Activated T-cell treated with anti-CD3 and anti-CD28 coated beads, Interleukin-2, amount 50 U/mL, for 24 hours (primary cell): ENCODE results near the gene PIAS4.

ENCODE experiments used
- DNase-seq: peaks from one replicate; pipeline ENCODE4 v3.0.0-alpha.2; 2020
- H3K27ac Mint-ChIP-seq: 2 replicates; pipeline ENCODE4 v1.8.0; 2020; ENCODE audit warnings: mild to moderate bottlenecking, mixed read lengths
- H3K27me3 Mint-ChIP-seq: 2 replicates; pipeline ENCODE4 v1.8.0; 2020; ENCODE audit warnings: mixed read lengths
- H3K36me3 Mint-ChIP-seq: 2 replicates; pipeline ENCODE4 v1.8.0; 2020; ENCODE audit warnings: low read depth, mixed read lengths
- H3K4me1 Mint-ChIP-seq: 2 replicates; pipeline ENCODE4 v1.8.0; 2020; ENCODE audit warnings: low read depth, mixed read lengths
- H3K4me3 Mint-ChIP-seq: 2 replicates; pipeline ENCODE4 v1.8.0; 2020; ENCODE audit warnings: mild to moderate bottlenecking, moderate library complexity, mixed read lengths
- H3K9me3 Mint-ChIP-seq: 2 replicates; pipeline ENCODE4 v1.8.0; 2020; ENCODE audit warnings: mixed read lengths

The PIAS4 gene

GRCh38 chr19:3970313-3970807 lies 37.2 kb upstream of the PIAS4 start:
- Mint-ChIP-seq H3K4me3 (peak overlapping the region; percentile 88), H3K36me3 (peaks cover 68% of the 10 kb centered on the region), H3K4me1 (peaks cover 39% of the 10 kb centered on the region), H3K9me3 (no peaks in the 10 kb centered on the region), H3K27me3 (no peaks in the 10 kb centered on the region), H3K27ac (peak overlapping the region; percentile 94)
- DNase-seq = no peak

DNA sequence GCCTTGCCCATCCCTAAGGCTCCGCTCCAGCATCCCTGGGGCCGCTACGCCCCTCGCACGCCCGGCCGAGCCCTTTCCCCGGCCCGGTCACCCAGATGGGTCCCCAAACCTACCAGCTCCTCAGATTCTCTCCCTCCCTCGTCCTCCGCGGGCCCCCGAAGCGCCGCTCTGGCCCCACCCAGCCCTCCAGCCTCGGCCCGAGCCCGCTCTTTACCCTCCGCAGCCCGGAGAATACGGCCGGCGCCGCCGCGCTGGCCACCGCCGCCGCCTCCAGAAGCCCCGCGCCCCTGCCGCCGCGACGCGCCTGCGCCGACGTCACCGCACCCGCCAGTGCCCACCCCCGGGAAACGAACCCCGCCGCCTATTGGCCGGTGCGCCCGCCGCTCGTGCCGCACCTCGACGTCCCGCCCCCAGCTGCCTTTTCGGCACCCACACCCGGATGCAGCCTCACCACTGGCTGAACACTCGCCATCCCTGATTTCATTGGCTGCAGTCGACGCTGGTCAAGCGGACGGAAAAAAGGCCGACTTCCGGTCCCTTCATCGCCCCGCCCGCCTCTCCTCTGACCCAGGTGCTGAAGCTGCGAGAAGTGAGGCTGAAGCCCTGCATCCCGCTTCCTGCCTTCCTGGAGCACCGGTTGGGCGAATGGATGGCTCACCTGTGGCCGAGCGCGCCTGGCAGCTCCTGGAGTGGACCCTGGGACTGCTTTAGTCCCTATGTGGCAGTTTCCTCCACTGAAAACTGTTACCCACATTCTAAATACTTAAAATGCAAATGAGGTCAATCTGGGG lies 36.5 kb upstream of the PIAS4 start, which contains the start of gene DAPK3:
TSS of gene DAPK3 (minus strand) at position 292 of the 791 bp plus-strand sequence. CDS start 1,364 bp downstream, outside the sequence.
- peaks cover 40% of the 10 kb centered on the region for H3K4me1 Mint-ChIP-seq
- H3K9me3 Mint-ChIP-seq = no peaks in the 10 kb centered on the region
- peak within 1 kb of the TSS; percentile 94 for H3K27ac Mint-ChIP-seq
- peak; percentile 96 for DNase-seq
- H3K36me3 Mint-ChIP-seq = peaks cover 68% of the 10 kb centered on the region
- peak within 1 kb of the TSS; percentile 88 for H3K4me3 Mint-ChIP-seq
- no peaks in the 10 kb centered on the region for H3K27me3 Mint-ChIP-seq

DNA sequence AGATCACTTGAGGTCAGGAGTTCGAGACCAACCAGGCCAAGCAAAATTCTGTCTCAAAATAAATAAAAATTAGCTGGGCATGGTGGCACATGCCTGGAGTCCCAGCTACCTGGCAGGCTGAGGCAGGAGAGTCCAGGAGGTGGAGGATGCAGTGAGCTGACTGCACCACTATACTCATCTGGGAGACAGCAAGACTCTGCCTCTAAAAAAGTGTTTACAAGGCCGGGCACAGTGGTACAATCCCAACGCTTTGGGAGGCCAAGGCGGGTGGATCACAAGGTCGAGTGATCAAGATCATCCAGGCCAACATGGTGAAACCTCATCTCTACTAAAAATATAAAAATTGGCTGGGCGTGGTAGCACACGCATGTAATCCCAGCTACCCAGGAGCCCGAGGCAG lies 32.4 kb upstream of the PIAS4 start:
- Mint-ChIP-seq H3K27me3 (no peaks in the 10 kb centered on the region), H3K4me1 (peaks cover 29% of the 10 kb centered on the region), H3K4me3 (no peak overlapping the region), H3K27ac (peak overlapping the region; percentile 33), H3K9me3 (no peaks in the 10 kb centered on the region), H3K36me3 (peaks cover 68% of the 10 kb centered on the region)
- no peak for DNase-seq

GRCh38 chr19:3975637-3976087 lies 31.9 kb upstream of the PIAS4 start:
- Mint-ChIP-seq H3K36me3 (peaks cover 69% of the 10 kb centered on the region), H3K4me1 (peaks cover 27% of the 10 kb centered on the region), H3K27me3 (no peaks in the 10 kb centered on the region), H3K9me3 (no peaks in the 10 kb centered on the region), H3K4me3 (peak overlapping the region; percentile 3), H3K27ac (peak overlapping the region; percentile 84)
- peak; percentile 53 for DNase-seq

DNA sequence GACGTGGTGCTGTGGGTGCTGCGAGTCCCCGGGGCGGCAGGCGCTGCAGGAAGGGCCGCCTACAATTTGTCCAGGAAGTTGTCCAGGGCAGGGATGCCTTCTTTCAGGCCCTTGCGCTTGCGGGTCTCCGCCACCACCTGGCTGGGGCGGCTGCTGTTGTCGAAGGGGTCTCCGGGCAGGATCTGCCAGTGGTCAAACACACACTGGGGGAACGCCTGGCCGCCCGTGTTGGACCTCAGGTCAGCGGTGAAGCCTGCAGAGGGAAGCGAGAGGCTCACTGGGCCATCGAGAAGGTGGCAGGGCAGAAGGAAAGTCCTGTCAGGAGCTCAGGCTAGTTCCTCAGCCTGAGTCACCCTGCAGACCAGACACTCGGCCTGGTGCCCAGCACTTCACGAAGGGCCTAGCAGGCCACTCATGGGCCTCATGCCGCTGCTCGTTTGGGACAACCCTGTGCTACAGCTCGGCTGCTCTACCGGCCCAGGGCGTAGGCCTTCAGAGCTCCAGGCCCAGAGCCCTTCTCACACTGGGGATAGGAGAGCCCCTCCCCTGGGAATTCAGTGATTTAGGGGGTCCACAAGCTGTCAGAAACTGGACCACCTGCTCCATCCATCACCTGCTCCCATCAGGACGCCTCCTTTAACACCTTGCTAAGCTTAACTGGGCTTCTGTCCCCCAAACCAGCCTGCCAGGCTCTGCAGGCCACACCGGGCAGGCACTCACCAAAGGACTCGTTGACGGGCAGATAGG lies 30.9 kb upstream of the PIAS4 start:
- Mint-ChIP-seq H3K27me3 (no peaks in the 10 kb centered on the region), H3K4me1 (peaks cover 32% of the 10 kb centered on the region), H3K27ac (peak overlapping the region; percentile 84), H3K36me3 (peaks cover 73% of the 10 kb centered on the region), H3K4me3 (peak overlapping the region; percentile 15), H3K9me3 (no peaks in the 10 kb centered on the region)
- DNase-seq = peak; percentile 50

DNA sequence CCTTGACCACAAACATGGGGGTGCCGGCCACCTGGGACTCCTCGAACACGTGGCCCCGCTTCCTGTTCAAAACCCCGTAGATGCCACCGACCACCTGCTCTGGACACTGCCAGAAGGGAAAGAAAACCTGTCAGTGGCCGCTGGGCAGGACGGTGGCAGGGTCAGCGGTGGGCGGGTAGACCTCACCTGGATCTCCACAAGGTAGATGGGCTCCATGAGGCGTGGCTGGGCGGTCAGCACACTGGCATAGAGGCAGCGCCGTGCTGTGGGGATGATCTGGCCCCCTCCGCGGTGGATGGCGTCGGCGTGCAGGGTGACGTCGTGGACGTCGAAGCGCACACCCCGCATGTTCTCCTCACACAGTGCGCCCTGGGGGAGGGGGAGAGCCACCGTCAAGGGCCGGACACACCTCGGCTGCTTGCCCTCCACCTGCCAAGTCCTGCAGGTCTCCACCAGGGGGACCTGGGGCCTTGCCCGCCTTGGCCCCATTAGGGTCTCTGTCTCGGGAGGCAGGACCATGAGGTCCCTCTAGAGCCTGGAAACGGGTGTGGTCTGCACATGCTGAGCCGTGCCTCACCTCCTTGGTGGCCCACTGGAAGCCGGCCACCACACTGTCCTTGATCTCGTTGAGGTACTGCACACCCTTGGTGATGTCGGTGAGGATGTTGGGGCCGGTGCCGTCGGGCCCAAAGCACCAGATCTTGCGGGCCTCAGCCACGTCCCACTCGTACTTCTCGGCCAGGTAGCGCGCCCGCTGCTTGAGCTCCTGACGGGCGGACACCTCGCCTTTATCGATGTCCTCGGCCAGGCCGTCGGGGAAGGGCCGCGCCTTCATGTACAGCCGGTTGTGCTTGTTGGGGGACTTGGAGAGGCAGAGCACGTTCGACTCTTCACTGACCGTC lies 30.0 kb upstream of the PIAS4 start:
- peak overlapping the region; percentile 36 for H3K4me3 Mint-ChIP-seq
- peaks cover 80% of the 10 kb centered on the region for H3K36me3 Mint-ChIP-seq
- DNase-seq = no peak
- no peaks in the 10 kb centered on the region for H3K27me3 Mint-ChIP-seq
- peak overlapping the region; percentile 84 for H3K27ac Mint-ChIP-seq
- H3K9me3 Mint-ChIP-seq = no peaks in the 10 kb centered on the region
- H3K4me1 Mint-ChIP-seq = peaks cover 40% of the 10 kb centered on the region

- peak overlapping the region; percentile 36 for H3K4me3 Mint-ChIP-seq
- no peak for DNase-seq
- no peaks in the 10 kb centered on the region for H3K27me3 Mint-ChIP-seq
- H3K4me1 Mint-ChIP-seq = peaks cover 46% of the 10 kb centered on the region
- peak overlapping the region; percentile 84 for H3K27ac Mint-ChIP-seq
- no peaks in the 10 kb centered on the region for H3K9me3 Mint-ChIP-seq
- peaks cover 83% of the 10 kb centered on the region for H3K36me3 Mint-ChIP-seq
Observed at GRCh38 chr19:3978145-3978544, 29.4 kb upstream of the PIAS4 start.

- Mint-ChIP-seq H3K27me3 (no peaks in the 10 kb centered on the region), H3K4me3 (peak overlapping the region; percentile 57), H3K4me1 (peaks cover 58% of the 10 kb centered on the region), H3K36me3 (peaks cover 94% of the 10 kb centered on the region), H3K9me3 (no peaks in the 10 kb centered on the region), H3K27ac (peak overlapping the region; percentile 99)
- no peak for DNase-seq
Observed at GRCh38 chr19:3979289-3979673, 28.3 kb upstream of the PIAS4 start.

- no peaks in the 10 kb centered on the region for H3K9me3 Mint-ChIP-seq
- H3K4me1 Mint-ChIP-seq = peaks cover 59% of the 10 kb centered on the region
- H3K27me3 Mint-ChIP-seq = no peaks in the 10 kb centered on the region
- peaks cover 99% of the 10 kb centered on the region for H3K36me3 Mint-ChIP-seq
- no peak for DNase-seq
- peak overlapping the region; percentile 97 for H3K4me3 Mint-ChIP-seq
- peak overlapping the region; percentile 99 for H3K27ac Mint-ChIP-seq
Observed at GRCh38 chr19:3979674-3980352, 27.7 kb upstream of the PIAS4 start.

GRCh38 chr19:3980353-3981251 lies 26.9 kb upstream of the PIAS4 start:
- no peak for DNase-seq
- Mint-ChIP-seq H3K27me3 (no peaks in the 10 kb centered on the region), H3K4me3 (peak overlapping the region; percentile 97), H3K27ac (peak overlapping the region; percentile 99), H3K36me3 (peaks cover 98% of the 10 kb centered on the region), H3K4me1 (peaks cover 60% of the 10 kb centered on the region), H3K9me3 (no peaks in the 10 kb centered on the region)

- peak overlapping the region; percentile 99 for H3K27ac Mint-ChIP-seq
- peak overlapping the region; percentile 97 for H3K4me3 Mint-ChIP-seq
- peaks cover 90% of the 10 kb centered on the region for H3K36me3 Mint-ChIP-seq
- peaks cover 64% of the 10 kb centered on the region for H3K4me1 Mint-ChIP-seq
- no peak for DNase-seq
- no peaks in the 10 kb centered on the region for H3K27me3 Mint-ChIP-seq
- no peaks in the 10 kb centered on the region for H3K9me3 Mint-ChIP-seq
Observed at GRCh38 chr19:3981373-3981735, 26.2 kb upstream of the PIAS4 start.

DNA sequence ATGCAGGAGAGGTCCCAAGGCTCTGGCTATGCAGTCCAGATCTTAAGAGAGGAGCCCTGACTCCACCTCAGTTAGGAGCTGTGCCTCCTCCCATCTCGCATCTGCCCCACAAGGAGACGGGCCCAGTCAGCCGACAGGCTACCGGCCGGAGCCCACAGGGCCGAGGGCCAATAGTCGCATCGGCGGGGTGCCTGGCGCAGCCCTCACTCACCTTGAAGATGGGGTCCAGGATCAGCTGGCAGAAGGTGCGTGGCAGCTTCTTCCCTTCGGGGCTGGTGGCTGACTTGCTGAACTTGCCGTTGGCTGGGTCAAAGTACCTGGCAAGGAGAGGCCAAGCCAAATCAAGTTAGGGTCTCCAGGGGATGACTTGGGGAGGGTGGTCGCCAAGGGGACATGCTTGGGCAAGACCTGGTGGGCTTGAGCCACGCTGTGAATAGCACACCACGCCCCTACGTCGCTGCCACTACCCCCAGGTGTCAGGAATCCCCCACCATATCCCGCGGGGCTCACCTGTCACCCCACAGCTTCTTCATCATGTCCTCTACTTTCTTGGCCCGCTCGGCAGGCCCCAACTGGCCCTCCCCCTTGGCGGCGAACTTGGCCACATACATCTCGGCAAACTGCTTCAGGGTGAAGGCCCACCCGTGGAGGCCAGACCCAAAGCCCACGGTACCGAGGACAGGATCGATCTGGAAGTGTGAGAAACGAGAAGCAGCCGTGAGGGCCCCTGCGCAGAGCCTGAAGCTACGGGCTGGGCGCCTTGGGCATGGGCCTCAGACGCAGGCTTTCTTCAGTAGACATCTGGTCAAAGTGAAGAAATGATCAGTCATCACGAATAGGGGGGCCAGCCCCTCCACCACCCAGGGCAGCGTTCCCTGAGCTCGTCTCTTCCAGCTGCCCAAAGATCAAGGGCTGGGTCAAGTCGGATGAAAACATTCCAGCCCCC lies 25.5 kb upstream of the PIAS4 start:
- Mint-ChIP-seq H3K9me3 (no peaks in the 10 kb centered on the region), H3K27me3 (no peaks in the 10 kb centered on the region), H3K4me1 (peaks cover 70% of the 10 kb centered on the region), H3K4me3 (peak overlapping the region; percentile 97), H3K27ac (peak overlapping the region; percentile 99), H3K36me3 (peaks cover 84% of the 10 kb centered on the region)
- DNase-seq = no peak
